Duodenal mucosa (tissue), 2 donors: ENCODE results near the gene PLEKHA8.
"Not testable (repeated sequence)": the region's sequence is repeated elsewhere in the genome, so short reads cannot be mapped to it uniquely, and the experiment has no call there.

Source experiments
- H3K27ac ChIP-seq: one replicate; pipeline ENCODE4 v1.7.0; 2013; ENCODE audit warnings: low read depth, low read length
- H3K27me3 ChIP-seq, 2 donors: one replicate each; pipeline ENCODE4 v1.7.0; 2013; ENCODE audit warnings: low read length in 2 of 2, control low read depth in 1 of 2; ENCODE audit not compliant: insufficient read depth in 2 of 2, control insufficient read depth in 1 of 2
- H3K36me3 ChIP-seq, 2 donors: one replicate each; pipeline ENCODE4 v1.7.0; 2013; ENCODE audit warnings: low read length in 2 of 2, control low read depth in 1 of 2; ENCODE audit not compliant: insufficient read depth in 2 of 2, control insufficient read depth in 1 of 2
- H3K4me1 ChIP-seq, 2 donors: one replicate each; pipeline ENCODE4 v1.7.0; 2013; ENCODE audit warnings: low read length in 2 of 2, control low read depth in 1 of 2; ENCODE audit not compliant: insufficient read depth in 2 of 2, control insufficient read depth in 1 of 2
- H3K4me3 ChIP-seq, 2 donors: one replicate each; pipeline ENCODE4 v1.7.0; 2013; ENCODE audit warnings: low read length in 2 of 2, low read depth in 1 of 2
- H3K9ac ChIP-seq, 2 donors: one replicate each; pipeline ENCODE4 v1.7.0; 2013; ENCODE audit warnings: low read length in 2 of 2, low read depth in 1 of 2
- H3K9me3 ChIP-seq, 2 donors: one replicate each; pipeline ENCODE4 v1.7.0; 2013; ENCODE audit warnings: low read length in 2 of 2, control low read depth in 1 of 2; ENCODE audit not compliant: control insufficient read depth in 1 of 2

Gene PLEKHA8

GRCh38 chr7:30091491-30091912 is 63.3 kb downstream of the PLEKHA8 start:
- H3K27ac ChIP-seq: no peak overlapping the region
- no peak overlapping the region for H3K4me3 ChIP-seq
- H3K9me3 ChIP-seq: no peaks in the 10 kb centered on the region
- H3K27me3 ChIP-seq: no peaks in the 10 kb centered on the region
- no peaks in the 10 kb centered on the region for H3K4me1 ChIP-seq
- no peak overlapping the region for H3K9ac ChIP-seq
- H3K36me3 ChIP-seq: no peaks in the 10 kb centered on the region

DNA sequence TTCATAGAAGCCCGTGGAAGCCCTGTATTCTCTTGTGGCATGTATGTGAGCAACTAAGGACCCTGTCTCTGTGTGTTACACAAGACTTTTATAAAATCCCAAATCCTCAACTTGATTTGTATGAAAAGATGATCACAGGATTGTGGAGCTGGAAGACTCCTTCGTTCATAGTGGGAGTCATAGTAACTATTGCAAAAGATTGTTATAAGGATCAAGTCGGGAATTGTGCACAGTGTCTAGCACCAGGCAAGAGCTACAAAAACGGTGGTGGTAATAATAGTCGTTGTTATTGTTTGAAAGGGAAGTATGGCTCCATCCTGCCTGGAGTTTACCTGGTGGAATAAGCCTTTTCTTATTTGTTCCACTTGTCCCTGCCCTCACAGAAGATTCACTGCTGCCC is 63.8 kb downstream of the PLEKHA8 start:
- no peaks in the 10 kb centered on the region for H3K36me3 ChIP-seq
- no peak overlapping the region for H3K27ac ChIP-seq
- H3K27me3 ChIP-seq: no peaks in the 10 kb centered on the region
- H3K4me1 ChIP-seq: no peaks in the 10 kb centered on the region
- H3K9ac ChIP-seq: no peak overlapping the region
- no peak overlapping the region for H3K4me3 ChIP-seq
- H3K9me3 ChIP-seq: no peaks in the 10 kb centered on the region

DNA sequence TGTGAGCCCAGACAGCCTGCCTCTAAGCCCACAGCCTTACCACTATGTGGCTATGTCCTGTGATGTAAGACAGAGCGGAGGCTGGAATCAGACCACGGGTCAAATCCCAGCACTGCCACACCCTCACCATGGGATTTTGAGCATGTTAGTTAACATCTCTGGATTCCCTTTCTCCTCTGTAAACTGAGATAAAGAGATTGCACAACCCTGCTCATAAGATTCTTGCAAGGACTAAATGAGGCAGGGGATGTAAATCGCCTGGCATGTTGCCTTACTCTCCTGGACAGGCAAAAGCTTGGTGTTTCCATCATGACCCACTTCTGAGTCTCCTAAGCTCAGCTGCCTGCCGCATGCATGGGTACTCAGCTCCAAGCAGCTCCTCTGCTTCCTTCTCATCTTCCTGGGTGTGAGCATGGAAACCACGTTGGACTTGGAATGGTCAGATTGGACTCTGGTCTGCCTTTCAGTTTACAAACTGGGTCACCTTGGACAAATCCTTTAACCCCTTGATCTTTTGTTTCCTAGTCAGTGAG is 65.3 kb downstream of the PLEKHA8 start:
- H3K36me3 ChIP-seq: no peaks in the 10 kb centered on the region
- no peaks in the 10 kb centered on the region for H3K27me3 ChIP-seq
- no peak overlapping the region for H3K4me3 ChIP-seq
- no peaks in the 10 kb centered on the region for H3K4me1 ChIP-seq
- no peak overlapping the region for H3K9ac ChIP-seq
- H3K9me3 ChIP-seq: no peaks in the 10 kb centered on the region
- H3K27ac ChIP-seq: no peak overlapping the region

GRCh38 chr7:30098599-30098998 is 70.4 kb downstream of the PLEKHA8 start:
- not testable (repeated sequence) for H3K4me3 ChIP-seq, H3K27me3 ChIP-seq, H3K9ac ChIP-seq, H3K4me1 ChIP-seq, H3K27ac ChIP-seq, H3K36me3 ChIP-seq, H3K9me3 ChIP-seq

DNA sequence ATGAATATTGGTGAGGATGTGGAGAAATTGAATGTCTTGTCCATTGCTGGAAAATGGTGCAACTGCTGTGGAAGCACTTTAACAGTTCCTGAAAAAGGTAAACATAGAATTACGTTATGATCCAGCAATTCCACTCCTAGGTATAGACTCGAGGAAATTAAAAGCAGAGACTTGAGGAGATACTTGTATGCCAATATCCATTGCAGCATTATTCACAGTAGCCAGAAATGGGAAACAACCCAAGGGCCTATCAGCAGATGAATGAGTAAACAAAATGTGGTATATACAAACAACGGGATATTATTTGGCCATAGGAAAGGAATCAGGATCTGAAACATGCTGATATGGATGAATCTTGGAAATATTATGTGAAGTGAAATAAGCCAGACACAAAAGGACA is 74.1 kb downstream of the PLEKHA8 start:
- H3K9ac ChIP-seq: no peak overlapping the region
- H3K36me3 ChIP-seq: no peaks in the 10 kb centered on the region
- H3K9me3 ChIP-seq: no peaks in the 10 kb centered on the region
- H3K27me3 ChIP-seq: no peaks in the 10 kb centered on the region
- H3K27ac ChIP-seq: no peak overlapping the region
- no peaks in the 10 kb centered on the region for H3K4me1 ChIP-seq
- H3K4me3 ChIP-seq: no peak overlapping the region

DNA sequence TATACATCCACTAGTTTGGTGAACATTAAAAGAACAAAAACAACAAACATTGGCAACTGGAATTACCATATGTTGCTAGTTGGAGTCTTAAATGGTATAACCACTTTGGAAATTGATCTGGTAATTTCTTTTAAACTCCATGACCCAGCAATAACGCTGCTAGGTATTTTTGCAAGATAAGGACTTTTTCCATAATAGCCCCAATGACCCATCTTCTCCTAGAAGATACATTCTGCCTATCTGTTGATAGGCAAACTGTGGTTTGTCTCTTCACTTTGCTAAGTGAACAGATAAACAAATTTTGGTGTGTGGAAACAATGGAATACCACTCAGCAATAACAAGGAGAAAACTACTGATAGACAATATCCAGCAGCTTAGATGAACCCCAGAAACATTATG is 75.9 kb downstream of the PLEKHA8 start:
- no peaks in the 10 kb centered on the region for H3K9me3 ChIP-seq
- no peaks in the 10 kb centered on the region for H3K4me1 ChIP-seq
- no peak overlapping the region for H3K4me3 ChIP-seq
- no peak overlapping the region for H3K9ac ChIP-seq
- no peaks in the 10 kb centered on the region for H3K36me3 ChIP-seq
- no peaks in the 10 kb centered on the region for H3K27me3 ChIP-seq
- H3K27ac ChIP-seq: no peak overlapping the region

- no peak overlapping the region for H3K27ac ChIP-seq
Observed at GRCh38 chr7:30112103-30112713, 84.0 kb downstream of the PLEKHA8 start.

DNA sequence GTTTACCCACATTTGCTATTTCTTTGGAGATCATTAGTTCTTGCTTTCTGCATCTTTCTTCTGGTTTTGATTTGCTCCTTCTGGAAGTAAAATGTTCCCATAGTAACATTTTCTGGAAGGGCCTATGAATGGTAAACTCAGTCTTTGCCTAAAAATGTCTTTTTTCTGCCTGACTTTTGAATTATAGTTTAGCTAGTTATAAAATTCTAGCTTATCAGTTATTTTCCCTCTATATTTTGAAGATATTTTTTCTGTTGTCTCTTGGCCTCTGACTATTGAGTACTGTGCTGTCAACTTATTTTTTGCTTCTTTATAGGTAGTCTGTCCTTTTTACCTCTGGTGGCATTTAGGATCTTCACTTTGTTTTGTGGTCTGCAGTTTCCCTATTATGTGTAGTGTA is 84.9 kb downstream of the PLEKHA8 start:
- Histone ChIP-seq H3K36me3 (no peaks in the 10 kb centered on the region), H3K9me3 (peaks cover 0 to 13% of the 10 kb centered on the region in 2 donors), H3K27ac (no peak overlapping the region), H3K4me1 (no peaks in the 10 kb centered on the region), H3K27me3 (no peaks in the 10 kb centered on the region), H3K4me3 (no peak overlapping the region), H3K9ac (no peak overlapping the region)

More at GRCh38 chr7:30112103-30112713, 84.0 kb downstream of the PLEKHA8 start:
- no peaks in the 10 kb centered on the region for H3K36me3 ChIP-seq
- no peaks in the 10 kb centered on the region for H3K4me1 ChIP-seq
- H3K4me3 ChIP-seq: no peak overlapping the region
- no peaks in the 10 kb centered on the region for H3K27me3 ChIP-seq
- H3K9ac ChIP-seq: no peak overlapping the region
- peaks cover 0 to 13% of the 10 kb centered on the region in 2 donors for H3K9me3 ChIP-seq

- Histone ChIP-seq H3K9ac (no peak overlapping the region), H3K4me3 (no peak overlapping the region), H3K27ac (no peak overlapping the region), H3K27me3 (no peaks in the 10 kb centered on the region), H3K4me1 (no peaks in the 10 kb centered on the region), H3K9me3 (peaks cover 0 to 13% of the 10 kb centered on the region in 2 donors), H3K36me3 (no peaks in the 10 kb centered on the region)
Observed at GRCh38 chr7:30114536-30115238, 86.5 kb downstream of the PLEKHA8 start.

DNA sequence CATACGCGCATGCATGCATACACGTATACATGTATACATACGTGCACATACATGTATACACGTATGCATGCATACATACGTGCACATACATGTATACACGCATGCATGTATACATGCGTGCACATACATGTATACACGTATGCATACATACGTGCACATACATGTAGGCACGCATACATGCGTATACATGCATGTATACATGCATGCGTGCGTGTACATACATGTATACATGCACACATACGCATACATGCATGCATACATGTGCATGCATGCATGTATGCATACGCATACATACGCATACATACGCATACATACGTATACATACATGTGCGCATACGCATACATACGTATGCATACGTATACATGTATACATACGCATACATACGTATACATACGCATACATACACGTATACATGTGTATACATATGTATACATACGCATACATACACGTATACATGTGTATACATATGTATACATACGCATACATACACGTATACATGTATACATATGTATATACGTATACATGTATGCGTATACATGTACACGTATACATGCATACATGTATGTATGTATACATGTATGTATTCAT is 87.6 kb downstream of the PLEKHA8 start:
- no peaks in the 10 kb centered on the region for H3K27me3 ChIP-seq
- H3K36me3 ChIP-seq: no peaks in the 10 kb centered on the region
- no peak overlapping the region for H3K9ac ChIP-seq
- no peak overlapping the region for H3K4me3 ChIP-seq
- H3K9me3 ChIP-seq: peaks cover 0 to 13% of the 10 kb centered on the region in 2 donors
- H3K27ac ChIP-seq: no peak overlapping the region
- H3K4me1 ChIP-seq: no peaks in the 10 kb centered on the region
